ENCODE data around the gene SLC7A8. TPM values are rescaled to one million over a fixed set of nuclear protein-coding genes. Genes with fewer than 3 reads are reported as not detected.

SLC7A8 gene
- total and polyA plus RNA-seq, 4 donors, result 2.6 to 9.8 (median 5.4) TPM

- Histone ChIP-seq H3K4me1 (ENCODE audit: control insufficient read depth in 4 of 4, insufficient read depth in 4 of 4, low read length in 3 of 4) (no peaks in the 10 kb centered on the region), H3K27me3 (ENCODE audit: control insufficient read depth in 4 of 4, insufficient read depth in 4 of 4, low read length in 3 of 4) (no peaks in the 10 kb centered on the region), H3K36me3 (ENCODE audit: control insufficient read depth in 4 of 4, insufficient read depth in 3 of 4, low read depth in 1 of 4, low read length in 3 of 4) (peaks cover 0 to 2% (median 1%) of the 10 kb centered on the region in 4 donors), H3K9ac (ENCODE audit: low read depth in 1 of 2, low read length in 2 of 2) (no peak overlapping the region), H3K4me3 (ENCODE audit: low read depth in 1 of 3, low read length in 3 of 3) (no peak overlapping the region), H3K27ac (ENCODE audit: low read depth in 1 of 2, low read length in 2 of 2) (no peak overlapping the region), H3K9me3 (ENCODE audit: control insufficient read depth in 4 of 4, low read length in 3 of 4) (no peaks in the 10 kb centered on the region)
- DNase-seq (ENCODE audit: low spot score), result no peak
- TF ChIP-seq ATF3 (IDR thresholded peaks at IDR 0.05) (no peak), EGR1 (IDR thresholded peaks at IDR 0.05; ENCODE audit: low read depth in 2 of 2) (no peak), HNF4A (conservative IDR thresholded peaks at IDR 0.05) (no peak), SP1 (IDR thresholded peaks at IDR 0.05) (no peak), JUND (IDR thresholded peaks at IDR 0.05) (no peak), RAD21 (IDR thresholded peaks at IDR 0.05) (no peak), CTCF (IDR thresholded peaks at IDR 0.05; ENCODE audit: low read depth, low read length, missing input control) (no peak), RXRA (IDR thresholded peaks at IDR 0.05) (no peak), GABPA (IDR thresholded peaks at IDR 0.05 in 1 of 2, conservative IDR thresholded peaks at IDR 0.05 in 1 of 2) (no peak), FOXA2 (IDR thresholded peaks at IDR 0.05) (no peak), REST (IDR thresholded peaks at IDR 0.05) (no peak), NR2F2 (IDR thresholded peaks at IDR 0.05) (no peak)
- WGBS, result 87% methylated on average over 16 of the region's 16 CpGs
Observed at GRCh38 chr14:23136566-23137133, 46.8 kb downstream of the SLC7A8 start.

- TF ChIP-seq CTCF (IDR thresholded peaks at IDR 0.05; ENCODE audit: low read depth, low read length, missing input control) (no peak), GABPA (IDR thresholded peaks at IDR 0.05 in 1 of 2, conservative IDR thresholded peaks at IDR 0.05 in 1 of 2) (no peak), EGR1 (IDR thresholded peaks at IDR 0.05; ENCODE audit: low read depth in 2 of 2) (no peak), HNF4A (conservative IDR thresholded peaks at IDR 0.05) (no peak), REST (IDR thresholded peaks at IDR 0.05) (no peak), TAF1 (conservative IDR thresholded peaks at IDR 0.05) (no peak), FOXA2 (IDR thresholded peaks at IDR 0.05) (no peak), RAD21 (IDR thresholded peaks at IDR 0.05) (no peak), MAX (IDR thresholded peaks at IDR 0.05) (no peak)
- peaks cover 0 to 4% (median 0%) of the 10 kb centered on the region in 4 donors for H3K4me1 ChIP-seq (ENCODE audit: control insufficient read depth in 4 of 4, insufficient read depth in 4 of 4, low read length in 3 of 4)
- no peaks in the 10 kb centered on the region for H3K9me3 ChIP-seq (ENCODE audit: control insufficient read depth in 4 of 4, low read length in 3 of 4)
- no peak overlapping the region for H3K27ac ChIP-seq (ENCODE audit: low read depth in 1 of 2, low read length in 2 of 2)
- no peak for DNase-seq (ENCODE audit: low spot score)
- H3K4me3 ChIP-seq (ENCODE audit: low read depth in 1 of 3, low read length in 3 of 3), result no peak overlapping the region
- no peaks in the 10 kb centered on the region for H3K27me3 ChIP-seq (ENCODE audit: control insufficient read depth in 4 of 4, insufficient read depth in 4 of 4, low read length in 3 of 4)
- no peak overlapping the region for H3K9ac ChIP-seq (ENCODE audit: low read depth in 1 of 2, low read length in 2 of 2)
- no peaks in the 10 kb centered on the region for H3K36me3 ChIP-seq (ENCODE audit: control insufficient read depth in 4 of 4, insufficient read depth in 3 of 4, low read depth in 1 of 4, low read length in 3 of 4)
- WGBS, result 82% methylated on average over 8 of the region's 8 CpGs
Observed at GRCh38 chr14:23132970-23133369, 50.5 kb downstream of the SLC7A8 start.

Data from liver (tissue), 9 donors.